GM18870 (cell line): ENCODE data around the gene XCL1.
"Not testable (repeated sequence)": the region's sequence is repeated elsewhere in the genome, so short reads cannot be mapped to it uniquely, and the experiment has no call there.

ENCODE experiments used
- ATAC-seq: cut with Tn5 transposase; IDR thresholded peaks from one replicate; pipeline ENCODE4 v1.9.1; 2021; ENCODE audit warnings: moderate library complexity; ENCODE audit not compliant: unreplicated experiment

The XCL1 gene

DNA sequence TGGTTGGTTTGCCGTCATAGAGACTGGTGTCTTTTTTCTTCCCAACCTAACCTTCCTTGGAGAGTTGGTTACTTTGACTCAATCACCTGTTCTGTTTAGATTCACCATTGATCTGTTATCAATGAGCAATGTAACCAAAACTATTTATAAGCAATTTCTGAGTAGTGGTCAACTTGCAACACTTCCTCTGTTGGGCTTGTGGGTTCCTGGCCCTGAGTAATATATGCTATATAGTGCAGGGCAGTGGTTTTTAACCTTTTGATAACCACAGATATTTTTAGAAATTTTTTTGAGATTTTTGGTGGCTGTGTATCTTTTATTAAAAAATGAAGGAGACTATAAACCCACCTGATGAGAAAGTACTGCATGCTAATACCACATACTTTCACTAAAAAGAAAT, 9.4 kb upstream of the XCL1 start:
- ATAC-seq: no peak

DNA sequence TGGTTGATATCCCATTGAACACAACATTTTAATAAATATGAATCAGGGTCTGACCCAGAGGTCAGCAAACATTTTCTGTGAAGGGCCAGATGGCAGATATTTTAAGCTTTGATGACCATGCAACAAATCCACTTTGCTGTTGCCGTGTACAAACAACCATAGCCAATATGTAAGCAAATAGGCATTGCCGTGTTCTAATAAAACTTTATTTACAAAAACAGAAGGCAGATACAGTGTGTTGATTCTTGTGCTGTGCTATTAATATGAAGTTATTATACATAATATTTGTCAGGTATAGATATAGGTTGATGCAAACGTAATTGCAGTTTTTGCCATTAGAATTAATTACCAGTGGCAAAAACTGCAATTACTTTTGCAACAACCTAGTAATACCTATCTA, 8.8 kb upstream of the XCL1 start:
- no peak for ATAC-seq

DNA sequence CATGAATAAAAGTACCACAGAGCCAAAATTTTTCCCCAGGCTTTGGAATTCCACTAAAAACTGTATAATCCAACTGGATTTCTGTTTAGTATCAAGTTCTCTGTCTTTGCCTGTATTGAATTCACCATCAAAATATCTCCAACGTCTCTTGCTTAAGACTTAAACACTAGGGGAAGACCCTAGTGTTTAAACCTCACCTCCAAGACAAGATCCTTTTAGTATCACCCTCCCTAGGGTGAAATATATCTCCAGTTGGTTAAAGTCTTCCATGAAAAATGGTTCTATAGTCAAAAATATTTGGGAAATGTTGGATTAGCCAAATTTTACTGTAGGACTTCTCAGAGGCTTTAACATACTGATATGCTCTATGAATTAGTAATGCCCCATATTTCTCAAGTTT, 8.1 kb upstream of the XCL1 start:
- no peak for ATAC-seq

DNA sequence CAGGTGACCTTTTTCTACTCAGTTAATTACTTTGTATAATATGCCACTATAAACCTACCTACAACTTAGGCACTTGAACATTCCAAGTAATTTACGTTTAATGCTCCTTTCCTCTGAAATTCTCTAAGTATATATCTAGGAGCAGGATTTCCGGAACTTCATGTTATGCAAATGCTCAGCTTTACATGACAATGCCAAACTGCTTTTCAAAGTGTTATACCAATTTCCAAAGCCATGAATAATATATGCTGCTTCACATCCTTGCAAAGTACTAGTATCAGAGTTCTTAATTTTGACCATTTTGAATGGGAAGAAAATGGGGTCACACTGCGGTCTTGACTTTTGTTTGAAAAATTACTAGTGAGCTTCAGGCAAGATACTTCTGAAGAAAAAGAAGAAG, 5.8 kb upstream of the XCL1 start:
- ATAC-seq: no peak

DNA sequence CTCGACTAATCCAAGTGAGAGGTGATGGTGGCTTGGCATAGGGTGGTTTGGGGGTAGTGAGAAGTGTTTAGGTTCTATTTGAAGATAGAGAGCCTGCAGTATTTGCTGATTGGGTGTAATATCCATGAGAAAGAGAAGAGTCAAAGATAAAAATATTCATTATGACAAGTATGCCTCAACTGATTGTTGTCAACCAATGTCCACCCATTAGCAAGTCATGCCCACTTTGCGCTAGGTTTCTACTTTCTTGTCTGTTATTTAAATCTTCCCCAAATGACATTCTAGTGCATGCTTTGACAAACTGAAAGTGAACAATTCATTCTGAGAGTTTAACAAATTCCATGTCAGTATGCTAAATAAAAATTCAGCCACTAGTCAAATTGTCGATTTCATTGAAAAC, 3.8 kb upstream of the XCL1 start:
- no peak for ATAC-seq

DNA sequence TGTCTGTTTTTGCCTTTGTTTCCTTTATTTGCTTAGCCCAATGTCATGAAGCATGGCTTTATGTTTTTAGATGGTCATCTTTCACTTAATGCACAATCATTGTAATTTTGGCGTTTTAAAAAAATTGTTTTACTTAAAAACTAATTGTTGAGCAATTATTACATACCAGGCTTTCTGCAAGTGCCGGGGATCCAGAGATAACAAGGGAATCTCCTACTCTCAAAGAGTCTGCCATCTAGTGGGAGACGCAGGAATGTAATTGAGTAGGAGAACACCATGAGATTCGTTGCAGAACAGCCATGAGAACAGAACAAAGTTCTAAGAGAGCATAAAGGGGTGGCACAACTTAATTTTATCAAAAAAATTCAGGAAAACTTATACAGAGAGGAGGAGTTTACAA, 2.2 kb upstream of the XCL1 start:
- ATAC-seq: not testable (repeated sequence)

DNA sequence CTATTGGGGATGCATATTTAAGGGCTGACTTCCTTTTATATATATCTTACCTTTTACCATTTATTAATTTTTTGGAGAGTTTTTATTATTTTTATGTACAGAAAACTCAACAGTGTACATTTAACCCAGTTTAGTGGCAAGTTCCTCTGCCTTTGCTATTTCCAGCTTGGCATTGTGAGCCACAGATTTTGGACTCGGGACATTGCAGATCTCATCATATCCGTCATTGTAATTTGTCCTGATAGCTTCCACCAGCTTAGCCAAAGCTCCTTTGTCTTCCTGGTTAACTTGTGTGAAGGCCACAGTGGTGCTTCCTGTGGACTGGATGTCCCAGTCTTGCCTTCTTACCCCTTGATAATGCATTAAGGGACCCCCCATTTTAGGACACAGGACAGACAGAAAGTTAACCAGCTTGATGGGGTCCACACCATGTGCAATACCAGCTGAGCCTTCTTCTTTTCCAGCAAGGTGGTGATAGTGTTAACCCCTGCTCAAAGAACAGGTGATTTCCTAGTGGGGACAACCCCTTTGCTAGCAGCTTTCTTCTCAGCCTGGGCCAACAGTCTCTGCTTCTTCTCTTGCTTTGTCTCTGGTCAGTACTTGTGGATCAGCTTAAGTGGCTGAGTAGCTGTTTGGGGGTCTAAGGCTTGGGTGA, 2.3 kb downstream of the XCL1 start:
- not testable (repeated sequence) for ATAC-seq

DNA sequence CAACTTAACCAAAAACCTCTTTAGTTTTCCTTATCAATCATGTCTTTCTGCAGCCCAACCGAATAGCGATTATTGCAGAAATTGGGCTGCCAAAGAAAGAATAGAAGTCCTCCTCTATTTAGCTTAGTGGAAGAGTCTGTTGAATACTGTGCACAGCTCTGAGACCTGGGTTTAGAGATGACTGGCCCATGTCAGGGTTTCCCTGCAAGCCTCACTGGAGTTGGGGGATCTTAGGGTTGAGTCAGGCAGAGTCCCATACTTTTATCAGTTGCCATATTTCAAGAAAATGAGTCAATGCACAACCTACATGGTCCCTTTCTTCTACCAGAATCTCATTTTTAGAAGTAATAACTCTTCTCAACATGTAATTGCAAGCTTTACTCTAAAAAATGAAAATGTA, 3.9 kb downstream of the XCL1 start:
- not testable (repeated sequence) for ATAC-seq

DNA sequence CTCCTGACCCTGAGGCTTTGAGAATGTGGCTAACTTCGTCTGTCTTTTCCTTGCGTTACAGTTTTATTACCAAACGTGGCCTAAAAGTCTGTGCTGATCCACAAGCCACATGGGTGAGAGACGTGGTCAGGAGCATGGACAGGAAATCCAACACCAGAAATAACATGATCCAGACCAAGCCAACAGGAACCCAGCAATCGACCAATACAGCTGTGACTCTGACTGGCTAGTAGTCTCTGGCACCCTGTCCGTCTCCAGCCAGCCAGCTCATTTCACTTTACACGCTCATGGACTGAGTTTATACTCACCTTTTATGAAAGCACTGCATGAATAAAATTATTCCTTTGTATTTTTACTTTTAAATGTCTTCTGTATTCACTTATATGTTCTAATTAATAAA, 4.6 kb downstream of the XCL1 start:
- ATAC-seq: not testable (repeated sequence)

DNA sequence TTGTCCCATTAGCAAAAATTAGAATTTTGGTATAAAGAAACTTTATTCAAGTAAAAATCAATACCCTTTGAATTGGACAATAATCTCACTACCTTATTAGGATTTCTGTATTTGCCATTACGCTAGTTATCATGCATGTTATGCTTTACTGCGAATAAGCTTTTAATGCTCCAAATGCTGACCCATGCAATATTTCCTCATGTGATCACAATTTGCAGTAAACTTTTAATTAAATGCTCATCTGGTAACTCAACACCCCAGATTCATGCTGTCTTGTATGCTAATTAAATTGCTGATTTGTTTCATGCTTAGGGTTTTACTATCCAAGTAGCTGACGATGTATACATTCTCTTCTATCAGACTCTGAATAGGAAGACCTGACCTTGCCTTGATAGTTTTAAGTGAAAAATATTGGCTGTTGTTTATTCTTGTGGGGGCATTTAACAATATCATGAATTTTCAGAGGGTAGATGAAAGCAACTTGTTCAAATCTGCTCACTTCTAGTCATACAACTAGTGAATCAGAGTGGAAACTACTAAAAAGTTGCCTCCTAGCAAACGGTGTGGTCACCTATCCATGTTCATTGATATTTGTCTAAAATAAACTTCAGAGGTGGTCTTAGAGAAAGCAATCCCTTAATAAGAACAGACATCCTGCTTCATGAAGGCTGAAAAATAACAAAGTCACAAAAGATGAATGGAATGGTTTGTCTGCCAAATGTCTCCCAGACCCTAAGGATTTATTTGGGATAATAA, 5.6 kb downstream of the XCL1 start:
- no peak for ATAC-seq

DNA sequence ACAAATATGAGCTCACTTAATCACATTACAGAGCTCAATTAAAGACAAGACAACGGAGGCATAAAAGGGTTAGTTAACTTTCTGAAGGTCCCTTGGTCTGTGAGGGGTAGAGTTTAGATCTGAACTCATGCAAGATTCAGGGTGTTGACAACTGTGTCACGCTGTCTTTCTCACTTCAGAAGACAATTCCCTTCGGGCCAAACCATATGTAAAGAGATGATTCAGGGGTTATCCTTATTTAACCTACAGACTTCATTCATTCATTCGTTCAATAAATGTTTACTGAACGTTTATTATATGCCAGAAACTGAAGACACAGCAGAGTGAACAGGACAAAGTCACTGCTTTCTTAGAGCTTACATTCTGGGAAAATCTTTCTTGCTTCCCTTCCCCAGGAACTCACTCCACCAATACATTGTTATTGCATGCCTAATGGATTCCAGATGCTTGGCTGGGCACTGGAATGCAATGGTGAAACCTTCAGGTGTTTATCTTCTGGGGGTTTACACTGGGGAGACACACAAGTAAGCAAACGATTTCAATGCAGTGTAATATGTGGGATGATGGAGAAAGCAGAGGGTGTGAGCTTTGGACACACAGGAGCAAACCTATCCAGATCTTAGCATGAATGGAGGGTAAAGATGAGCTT, 6.4 kb downstream of the XCL1 start:
- ATAC-seq: no peak

DNA sequence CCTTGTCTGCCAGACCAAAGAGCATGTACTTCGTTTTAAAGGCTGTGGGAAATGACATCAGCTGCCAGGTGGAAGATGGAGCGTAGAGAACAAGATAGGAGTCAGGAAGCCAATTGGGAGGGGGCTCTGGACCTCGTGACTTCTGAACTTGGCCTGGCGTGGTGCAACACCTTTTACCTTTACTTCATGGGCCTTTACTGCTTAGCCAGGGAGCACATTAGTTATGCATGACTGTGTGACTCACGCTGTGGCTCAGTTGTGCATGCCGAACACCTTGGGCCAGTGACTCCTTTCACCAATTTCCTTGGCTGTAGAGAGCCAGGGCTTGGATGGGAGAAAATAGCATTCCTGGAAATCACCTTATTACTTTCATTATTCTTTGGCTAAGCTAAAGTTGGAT, 7.2 kb downstream of the XCL1 start:
- no peak for ATAC-seq

DNA sequence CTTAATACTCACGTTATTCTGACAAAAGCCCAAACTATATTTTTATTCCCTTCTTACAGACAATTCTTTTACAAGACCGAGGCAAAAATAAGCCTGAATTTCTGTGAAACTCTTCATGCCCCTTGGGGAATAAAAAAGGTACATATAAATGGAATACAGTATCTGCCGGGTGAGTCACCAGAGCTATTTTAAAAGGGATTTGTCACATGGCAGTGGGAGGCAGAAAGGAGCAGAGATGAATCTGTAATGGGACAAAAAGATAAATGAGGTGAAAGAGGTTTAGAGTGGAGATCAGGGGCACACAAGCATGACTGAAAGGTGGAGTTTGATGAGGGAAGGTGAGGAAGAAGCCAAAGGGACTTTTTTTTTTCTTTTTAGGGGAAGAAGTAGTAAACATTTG, 8.8 kb downstream of the XCL1 start:
- no peak for ATAC-seq

DNA sequence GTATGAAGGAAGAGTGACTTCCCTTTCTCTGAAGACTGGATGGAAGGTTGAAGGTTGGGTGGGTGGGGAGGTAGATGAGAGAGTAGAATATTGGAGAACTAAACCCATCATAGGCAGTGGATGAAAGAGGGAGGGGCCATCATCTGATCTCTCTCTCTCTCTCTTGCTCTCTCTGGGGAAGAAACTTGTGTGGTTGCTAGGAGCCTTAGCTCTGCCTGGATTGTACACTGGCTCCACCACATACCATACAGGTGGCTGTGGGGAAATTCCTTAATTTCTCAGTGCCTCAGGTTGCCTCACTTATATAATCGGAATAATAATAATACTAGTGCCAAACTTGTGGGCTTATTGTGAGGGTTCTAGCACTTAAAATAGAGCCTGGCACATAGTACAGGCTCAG, 9.5 kb downstream of the XCL1 start:
- no peak for ATAC-seq

DNA sequence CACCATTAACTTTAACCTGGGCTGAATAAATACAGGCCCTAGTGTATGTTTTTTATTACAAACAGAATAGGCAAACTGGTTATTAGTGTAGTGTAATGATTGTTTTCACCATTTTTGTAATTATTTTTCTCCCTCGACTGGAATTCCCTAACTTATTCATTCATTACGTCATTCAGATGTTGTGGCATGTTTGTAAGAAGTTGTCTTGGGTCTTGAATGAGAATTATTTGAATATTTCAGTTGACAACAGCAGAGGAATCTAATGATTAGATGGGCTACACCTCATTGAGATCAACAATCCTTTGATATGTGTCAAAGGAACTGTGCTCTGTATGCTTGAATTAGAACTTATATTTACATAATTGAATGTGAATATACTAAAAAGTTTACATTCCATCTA, 12.8 kb downstream of the XCL1 start:
- no peak for ATAC-seq

DNA sequence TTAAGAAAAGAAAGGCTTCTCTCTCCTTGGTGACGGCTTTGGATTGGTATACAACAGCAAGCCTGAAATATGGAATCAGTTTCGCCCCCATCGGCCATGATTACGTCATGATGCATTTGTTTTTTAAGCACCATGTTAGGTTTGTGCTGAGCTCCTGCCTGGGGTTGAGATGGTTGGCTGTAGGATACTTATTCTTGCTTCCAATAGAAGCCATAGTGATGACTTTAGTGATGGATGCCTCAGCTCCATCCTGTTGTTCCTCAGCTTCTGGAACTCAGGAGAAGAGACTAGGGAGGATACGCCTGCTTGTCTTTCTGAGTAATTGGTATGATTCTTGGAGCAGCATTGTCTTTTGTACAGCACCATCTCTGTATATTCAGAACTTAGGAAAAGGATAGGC, 14.7 kb downstream of the XCL1 start:
- no peak for ATAC-seq

DNA sequence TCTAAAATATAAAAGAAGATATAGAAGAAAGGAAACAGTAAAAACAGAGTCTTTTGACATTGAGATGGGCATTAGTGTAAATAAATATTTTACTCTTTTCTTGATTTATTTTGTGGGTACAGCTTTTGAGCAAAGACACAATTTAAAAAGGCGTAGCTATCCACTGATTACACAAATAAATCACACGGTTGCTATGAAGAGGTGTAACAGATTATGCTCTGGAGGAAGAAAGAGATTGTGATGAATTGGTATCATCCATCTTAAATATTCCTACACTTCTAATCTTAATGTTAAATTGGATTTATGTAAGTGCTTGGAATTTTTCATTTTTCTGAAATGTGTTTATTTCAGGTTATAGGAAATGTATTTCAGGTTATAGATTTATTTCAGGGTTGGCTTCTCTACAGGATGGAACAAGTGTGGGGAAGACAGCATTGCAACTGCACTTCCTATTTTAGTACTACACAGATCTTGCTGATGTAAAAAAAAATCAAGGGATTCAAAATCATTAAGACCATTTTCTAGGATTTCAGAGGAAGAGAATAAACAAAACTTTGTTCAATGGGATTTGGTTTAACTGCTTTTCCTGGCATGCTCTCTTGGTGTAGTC, 15.3 kb downstream of the XCL1 start:
- ATAC-seq: no peak

DNA sequence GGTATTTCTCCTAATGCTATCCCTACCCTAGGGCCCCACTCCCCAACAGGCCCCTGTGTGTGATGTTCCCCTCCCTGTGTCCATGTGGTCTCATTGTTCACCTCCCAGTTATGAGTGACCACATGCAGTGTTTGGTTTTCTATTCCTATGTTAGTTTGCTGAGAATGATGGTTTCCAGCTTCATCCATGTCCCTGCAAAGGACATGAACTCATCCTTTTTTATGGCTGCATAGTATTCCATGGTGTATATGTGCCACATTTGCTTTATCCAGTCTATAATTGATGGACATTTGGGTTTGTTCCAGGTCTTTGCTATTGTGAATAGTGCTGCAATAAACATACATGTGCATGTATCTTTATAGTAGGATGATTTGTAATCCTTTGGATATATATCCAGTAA, 19.0 kb downstream of the XCL1 start:
- not testable (repeated sequence) for ATAC-seq

DNA sequence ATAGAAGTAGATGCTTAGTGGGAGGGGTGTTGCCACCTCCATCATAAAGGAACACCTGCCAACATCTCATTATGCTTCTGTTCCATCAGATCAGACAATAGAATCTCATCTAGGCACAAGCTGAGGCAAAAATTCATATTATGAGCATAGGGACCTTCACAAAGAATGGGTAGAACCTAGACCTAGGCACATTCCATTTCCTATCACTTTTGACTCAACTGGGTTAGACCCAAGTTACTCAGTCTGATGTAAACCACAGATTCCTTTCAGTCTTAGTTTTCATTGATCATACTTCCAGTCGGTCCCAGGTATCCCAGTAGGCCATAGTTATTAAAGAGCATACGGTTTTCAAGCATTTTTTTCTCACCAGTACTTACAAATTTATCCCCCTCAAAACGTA, 21.7 kb downstream of the XCL1 start:
- ATAC-seq: no peak

DNA sequence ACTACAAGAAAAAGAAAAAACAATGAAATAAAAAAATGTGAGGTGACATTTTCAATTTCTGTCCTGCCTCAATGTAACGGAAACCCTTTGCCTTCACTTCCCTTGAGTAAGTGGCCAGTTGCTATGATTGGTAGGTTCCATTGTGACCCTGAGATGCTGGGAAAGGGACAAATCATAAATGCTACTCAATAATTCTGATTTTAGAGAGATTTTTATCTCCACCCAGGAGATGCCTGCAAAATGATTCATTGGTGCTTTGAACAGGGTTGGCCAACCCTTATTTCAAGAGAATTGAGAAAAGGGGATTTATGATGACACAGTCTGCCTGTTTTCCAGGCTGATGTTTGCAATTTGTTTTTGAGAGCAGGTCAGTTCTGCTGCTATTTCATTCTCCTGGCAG, 22.5 kb downstream of the XCL1 start:
- no peak for ATAC-seq

DNA sequence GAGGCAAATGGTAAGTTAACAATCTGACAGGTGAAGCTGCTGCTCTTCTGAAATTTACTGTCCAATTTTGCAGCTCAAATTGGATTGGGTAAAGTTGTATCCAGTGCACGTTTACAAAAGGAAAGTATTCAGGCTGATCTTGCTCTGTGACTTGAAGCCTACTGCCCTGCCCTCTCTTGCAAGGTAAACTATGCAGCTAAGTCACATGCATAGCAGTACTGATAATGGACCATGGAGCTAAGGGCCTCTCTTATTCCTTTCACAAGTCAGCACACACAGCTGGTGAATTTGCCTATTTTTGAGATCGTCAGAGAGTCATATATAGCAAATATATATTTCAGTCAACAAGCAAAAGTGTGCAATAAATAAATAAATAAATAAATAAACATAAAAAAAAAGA, 23.2 kb downstream of the XCL1 start:
- ATAC-seq: no peak

DNA sequence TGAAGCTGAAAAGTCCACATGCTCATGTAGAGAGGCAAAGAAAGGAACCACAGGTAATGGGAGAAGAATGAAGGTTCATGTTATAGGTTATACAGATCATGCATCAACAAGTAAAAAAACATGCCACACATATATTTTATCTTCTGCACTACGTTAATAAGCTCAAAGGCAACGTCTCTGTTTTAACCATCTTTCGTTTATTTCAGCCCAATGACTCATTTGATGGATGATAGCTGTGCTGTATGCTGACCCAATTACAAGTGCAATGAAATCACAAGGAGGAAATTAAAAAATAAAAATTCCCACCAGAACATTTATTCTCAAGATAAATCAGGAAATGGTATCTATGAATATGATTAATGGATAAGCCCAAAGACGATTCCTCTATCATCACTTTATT, 24.6 kb downstream of the XCL1 start:
- ATAC-seq: no peak
